OCI-LY3 (cell line): ENCODE data around the gene SDC1.
"Not testable (repeated sequence)": the region's sequence is repeated elsewhere in the genome, so short reads cannot be mapped to it uniquely, and the experiment has no call there.

Experiments used
- H2AFZ ChIP-seq: fragments of 200-600, 300-600 bp; shearing (Covaris generic); 2 replicates; pipeline ENCODE4 v1.6.0; 2014; ENCODE audit warnings: antibody characterized with exemption, low read depth, low read length
- H3K27ac ChIP-seq: fragments of 200-600, 300-600 bp; sonication (generic); 2 replicates; pipeline ENCODE4 v1.5.1; 2014; ENCODE audit warnings: mild to moderate bottlenecking, low read length, moderate library complexity, mixed read lengths
- H3K27me3 ChIP-seq: fragments of 200-600, 300-600 bp; sonication (generic); 2 replicates; pipeline ENCODE4 v1.6.1; 2014; ENCODE audit warnings: low read depth, low read length, mixed read lengths
- H3K36me3 ChIP-seq: fragments of 200-600, 300-600 bp; sonication (generic); replicated peaks from 2 replicates; pipeline ENCODE3; 2014; ENCODE audit warnings: low read depth, low read length, mixed read lengths
- H3K4me1 ChIP-seq: fragments of 300-600, 200-600 bp; sonication (generic); 2 replicates; pipeline ENCODE4 v1.6.1; 2014; ENCODE audit warnings: low read length, mixed read lengths
- H3K4me2 ChIP-seq: fragments of 200-600, 300-600 bp; sonication (generic); 2 replicates; pipeline ENCODE4 v1.6.1; 2014; ENCODE audit warnings: low read length, mixed read lengths
- H3K4me3 ChIP-seq: fragments of 300-600, 200-600 bp; sonication (generic); 2 replicates; pipeline ENCODE4 v1.5.1; 2014; ENCODE audit warnings: antibody characterized with exemption, mild to moderate bottlenecking, low read length, moderate library complexity
- H3K79me2 ChIP-seq: fragments of 300-600, 200-600 bp; shearing (Covaris generic); 2 replicates; pipeline ENCODE4 v1.6.1; 2014; ENCODE audit warnings: mild to moderate bottlenecking, low read length, mixed read lengths
- H3K9ac ChIP-seq: fragments of 300-600, 200-600 bp; shearing (Covaris generic); 2 replicates; pipeline ENCODE4 v1.6.0; 2014; ENCODE audit warnings: mild to moderate bottlenecking, low read length, moderate library complexity
- H3K9me3 ChIP-seq: fragments of 200-600, 300-600 bp; shearing (Covaris generic); 2 replicates; pipeline ENCODE4 v1.6.1; 2014; ENCODE audit warnings: low read length, mixed read lengths; ENCODE audit not compliant: insufficient read depth
- H4K20me1 ChIP-seq: fragments of 200-600, 300-600 bp; sonication (generic); 2 replicates; pipeline ENCODE4 v1.6.1; 2016; ENCODE audit warnings: low read length, mixed read lengths; ENCODE audit not compliant: insufficient read depth
- CTCF ChIP-seq: fragments of 200-600, 300-600 bp; sonication (generic); IDR thresholded peaks from 2 replicates; pipeline ENCODE4 v1.5.1; 2014; ENCODE audit warnings: antibody characterized with exemption, low read length, low read depth
- EZH2phosphoT487 ChIP-seq: fragments of 200-600 bp; shearing (Covaris generic); IDR thresholded peaks from 2 replicates; pipeline ENCODE4 v1.6.1; 2018; ENCODE audit warnings: antibody characterized with exemption, mixed run types, low read depth

Gene SDC1

DNA sequence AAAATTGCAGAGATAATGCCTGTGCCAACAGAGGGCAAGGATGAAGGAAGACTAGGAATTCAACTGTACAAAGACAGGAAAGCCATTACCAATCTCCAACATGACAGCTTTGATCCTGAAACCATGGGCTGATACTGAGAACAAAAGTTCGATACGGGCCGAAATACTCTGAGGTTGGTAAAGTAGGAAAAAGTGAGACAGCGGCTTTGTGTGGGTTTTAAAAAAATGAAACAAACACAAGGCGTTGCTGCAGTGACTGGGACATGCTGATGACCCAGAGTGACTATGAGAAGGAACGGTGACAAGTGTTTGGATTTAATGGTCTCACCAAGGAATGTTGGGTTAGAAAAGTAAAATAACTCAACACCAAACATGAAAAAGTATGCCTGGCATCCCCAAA, 24.2 kb upstream of the SDC1 start:
- Histone ChIP-seq H3K4me1 (no peaks in the 10 kb centered on the region), H2AFZ (no peak overlapping the region), H3K9me3 (no peaks in the 10 kb centered on the region), H3K79me2 (no peaks in the 10 kb centered on the region), H4K20me1 (no peaks in the 10 kb centered on the region), H3K36me3 (peaks cover 68% of the 10 kb centered on the region), H3K4me2 (no peak overlapping the region), H3K27ac (no peak overlapping the region), H3K9ac (no peak overlapping the region), H3K27me3 (no peaks in the 10 kb centered on the region), H3K4me3 (no peak overlapping the region)
- TF ChIP-seq CTCF (no peak), EZH2phosphoT487 (no peak)

DNA sequence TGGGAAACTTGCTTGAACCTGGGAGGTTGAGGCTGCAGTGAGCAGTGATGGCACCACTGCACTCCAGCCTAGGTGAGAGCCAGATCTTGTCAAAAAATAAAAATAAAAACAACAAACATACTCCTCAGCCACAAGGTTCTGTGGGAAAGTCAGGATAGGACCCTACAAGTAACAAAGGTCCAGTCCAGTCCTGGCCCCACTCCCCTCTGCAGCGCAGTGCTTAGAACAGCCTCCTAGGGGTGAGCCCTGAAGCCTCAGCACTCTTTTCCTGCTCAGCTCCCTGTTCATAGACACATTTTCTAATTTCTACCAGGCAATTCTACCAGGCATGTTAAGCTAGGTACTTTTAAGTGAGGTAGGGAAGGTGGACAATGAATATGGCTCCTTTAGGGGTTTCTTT, 22.2 kb upstream of the SDC1 start:
- Histone ChIP-seq H3K9me3 (no peaks in the 10 kb centered on the region), H3K4me2 (no peak overlapping the region), H3K4me3 (no peak overlapping the region), H3K36me3 (peaks cover 50% of the 10 kb centered on the region), H4K20me1 (no peaks in the 10 kb centered on the region), H3K9ac (no peak overlapping the region), H3K4me1 (no peaks in the 10 kb centered on the region), H3K27me3 (no peaks in the 10 kb centered on the region), H3K79me2 (no peaks in the 10 kb centered on the region), H3K27ac (no peak overlapping the region), H2AFZ (no peak overlapping the region)
- TF ChIP-seq CTCF (no peak), EZH2phosphoT487 (no peak)

- H4K20me1 ChIP-seq, H3K27me3 ChIP-seq, H3K4me1 ChIP-seq, H3K9me3 ChIP-seq, H2AFZ ChIP-seq, H3K4me2 ChIP-seq, H3K4me3 ChIP-seq, H3K27ac ChIP-seq, H3K9ac ChIP-seq, H3K79me2 ChIP-seq: not testable (repeated sequence)
- peaks cover 19% of the 10 kb centered on the region for H3K36me3 ChIP-seq
Measured at GRCh38 chr2:20243637-20244036, 18.7 kb upstream of the SDC1 start.

DNA sequence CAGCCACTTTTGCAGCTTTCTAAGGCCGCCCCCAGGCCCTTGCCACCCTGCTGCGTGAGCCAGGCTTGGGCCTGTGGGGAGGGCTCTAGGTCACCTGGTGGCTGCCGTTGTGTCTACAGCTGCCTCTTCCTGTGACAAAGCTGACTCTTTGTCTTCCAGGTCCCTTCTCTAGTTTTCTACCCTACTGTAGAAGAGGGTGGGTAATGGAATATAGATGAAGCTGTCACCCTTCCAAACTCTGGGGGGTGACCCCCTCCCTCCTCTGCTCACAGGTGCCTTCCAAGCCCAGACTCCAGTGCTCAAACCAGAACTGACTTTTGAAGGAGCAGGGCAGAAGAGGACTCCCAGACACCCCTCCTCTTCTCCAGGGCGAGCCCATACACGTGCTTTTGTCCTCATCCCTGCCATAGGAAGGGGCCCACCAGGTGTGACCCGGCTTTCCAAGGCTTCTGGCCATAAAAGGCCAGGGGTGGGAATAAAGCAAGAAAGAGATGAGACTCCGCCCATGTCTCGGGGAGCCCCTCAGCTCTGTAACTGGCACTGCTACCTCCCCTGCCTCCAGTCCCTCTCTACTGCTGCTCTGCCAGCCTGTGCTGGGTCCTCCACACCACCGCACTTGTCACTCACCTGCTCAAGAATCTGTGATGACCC, 17.9 kb upstream of the SDC1 start:
- H3K27me3 ChIP-seq, result peaks cover 3% of the 10 kb centered on the region; the same call in 1 of the 2 replicates
- no peaks in the 10 kb centered on the region for H4K20me1 ChIP-seq
- no peaks in the 10 kb centered on the region for H3K9me3 ChIP-seq
- peaks cover 14% of the 10 kb centered on the region for H3K36me3 ChIP-seq
- H3K27ac ChIP-seq, result no peak overlapping the region
- TF ChIP-seq CTCF (no peak), EZH2phosphoT487 (no peak)
- no peak overlapping the region for H3K9ac ChIP-seq
- no peaks in the 10 kb centered on the region for H3K4me1 ChIP-seq
- no peak overlapping the region for H3K4me3 ChIP-seq
- no peaks in the 10 kb centered on the region for H3K79me2 ChIP-seq
- H3K4me2 ChIP-seq, result no peak overlapping the region
- H2AFZ ChIP-seq, result no peak overlapping the region
